IPS-18c (cell line): Measurements from ENCODE around the gene EXOC4.

Experiments used
- H3K4me3 ChIP-seq: 2 replicates; pipeline ENCODE4 v1.7.0; 2013; ENCODE audit warnings: low read depth, mild to moderate bottlenecking, low read length, moderate library complexity; ENCODE audit not compliant: insufficient read depth
- H3K9me3 ChIP-seq: one replicate; pipeline ENCODE4 v1.6.1; 2013; ENCODE audit warnings: mild to moderate bottlenecking, low read length, moderate library complexity; ENCODE audit not compliant: control insufficient read depth, insufficient read depth

Gene EXOC4

GRCh38 chr7:133582766-133583523, 330.1 kb downstream of the EXOC4 start:
- H3K4me3 ChIP-seq, result no peak overlapping the region
- H3K9me3 ChIP-seq, result no peaks in the 10 kb centered on the region

GRCh38 chr7:133583545-133584171, 330.8 kb downstream of the EXOC4 start:
- no peak overlapping the region for H3K4me3 ChIP-seq
- no peaks in the 10 kb centered on the region for H3K9me3 ChIP-seq

GRCh38 chr7:133584956-133585668, 332.2 kb downstream of the EXOC4 start:
- Histone ChIP-seq H3K4me3 (no peak overlapping the region), H3K9me3 (no peaks in the 10 kb centered on the region)

- Histone ChIP-seq H3K4me3 (no peak overlapping the region), H3K9me3 (no peaks in the 10 kb centered on the region)
These were observed 333.4 kb downstream of the EXOC4 start for GRCh38 chr7:133586253-133586652.

GRCh38 chr7:133587903-133588302, 335.0 kb downstream of the EXOC4 start:
- Histone ChIP-seq H3K9me3 (no peaks in the 10 kb centered on the region), H3K4me3 (no peak overlapping the region)

DNA sequence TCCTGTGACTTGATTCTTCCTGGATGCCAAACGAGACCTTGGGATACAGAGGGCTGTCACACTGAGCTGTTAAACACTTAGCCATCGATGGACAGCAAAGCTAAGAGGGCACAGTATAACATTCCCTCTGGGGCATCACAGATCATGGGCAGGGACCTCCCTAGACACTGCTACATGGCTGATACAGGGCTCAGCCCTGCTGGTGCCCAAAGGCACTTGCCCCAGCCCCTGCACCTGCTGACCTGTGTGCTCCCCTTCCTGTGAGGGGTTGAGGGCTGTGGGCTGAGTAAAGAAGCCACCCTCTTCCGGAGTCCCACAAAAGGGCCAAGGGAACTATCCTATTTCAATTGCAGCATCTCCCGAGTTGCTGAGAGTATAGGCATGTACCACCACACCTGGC, 337.9 kb downstream of the EXOC4 start:
- H3K4me3 ChIP-seq, result no peak overlapping the region
- no peaks in the 10 kb centered on the region for H3K9me3 ChIP-seq

- Histone ChIP-seq H3K9me3 (no peaks in the 10 kb centered on the region), H3K4me3 (no peak overlapping the region)
These were observed 338.9 kb downstream of the EXOC4 start for GRCh38 chr7:133591704-133592340.

- Histone ChIP-seq H3K9me3 (no peaks in the 10 kb centered on the region), H3K4me3 (no peak overlapping the region)
These were observed 340.7 kb downstream of the EXOC4 start for GRCh38 chr7:133593561-133593960.

DNA sequence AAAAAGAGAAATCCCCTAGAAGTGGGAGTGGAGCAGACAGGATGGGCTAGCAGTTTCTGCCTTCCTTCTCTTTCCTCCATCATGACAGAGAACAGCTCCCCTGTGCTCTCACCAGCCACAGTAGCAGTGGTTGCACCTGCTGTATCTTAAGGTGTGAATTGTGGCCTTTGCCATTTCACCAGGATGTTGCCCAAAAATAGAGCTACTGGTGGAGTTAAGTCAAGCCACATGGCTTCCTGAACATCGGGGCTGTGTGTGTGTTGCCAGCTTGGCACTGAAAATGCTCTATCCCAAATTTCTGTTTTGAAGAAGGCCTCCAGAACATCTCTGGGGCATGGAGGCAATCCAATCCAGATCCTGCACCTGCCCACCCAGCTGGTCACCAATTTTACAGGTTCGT, 348.7 kb downstream of the EXOC4 start:
- H3K4me3 ChIP-seq, result no peak overlapping the region

DNA sequence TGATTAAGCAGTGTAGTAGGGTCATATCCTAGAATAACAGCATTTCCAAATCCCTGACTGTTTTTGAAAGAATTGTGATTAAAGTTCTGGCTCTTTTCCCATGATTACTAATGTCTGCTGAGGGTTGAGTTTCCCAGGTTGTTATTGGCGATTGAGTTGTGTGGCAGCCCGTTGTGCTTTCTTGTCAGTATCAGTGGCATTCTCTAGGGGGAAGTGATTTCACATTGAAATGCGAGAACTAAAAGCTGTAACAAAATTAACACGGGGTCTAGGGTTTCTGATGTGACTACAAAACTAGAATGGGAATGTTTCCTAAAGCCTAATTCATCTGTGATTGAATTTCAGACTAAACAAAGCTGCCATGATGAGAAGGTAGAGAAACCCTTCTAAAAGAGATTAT, 349.4 kb downstream of the EXOC4 start:
- no peaks in the 10 kb centered on the region for H3K9me3 ChIP-seq

More for the DNA sequence above, 348.7 kb downstream of the EXOC4 start:
- H3K9me3 ChIP-seq, result no peaks in the 10 kb centered on the region

GRCh38 chr7:133606991-133607390, 354.1 kb downstream of the EXOC4 start:
- H3K4me3 ChIP-seq, result no peak overlapping the region
- no peaks in the 10 kb centered on the region for H3K9me3 ChIP-seq

More for the DNA sequence above, 349.4 kb downstream of the EXOC4 start:
- H3K4me3 ChIP-seq, result no peak overlapping the region

- no peaks in the 10 kb centered on the region for H3K9me3 ChIP-seq
- no peak overlapping the region for H3K4me3 ChIP-seq
These were observed 356.9 kb downstream of the EXOC4 start for GRCh38 chr7:133609806-133610205.

- Histone ChIP-seq H3K9me3 (no peaks in the 10 kb centered on the region), H3K4me3 (no peak overlapping the region)
These were observed 359.1 kb downstream of the EXOC4 start for GRCh38 chr7:133611955-133612354.

- Histone ChIP-seq H3K9me3 (no peaks in the 10 kb centered on the region), H3K4me3 (no peak overlapping the region)
These were observed 360.4 kb downstream of the EXOC4 start for GRCh38 chr7:133613250-133613790.

- H3K9me3 ChIP-seq, result no peaks in the 10 kb centered on the region
- no peak overlapping the region for H3K4me3 ChIP-seq
These were observed 361.4 kb downstream of the EXOC4 start for GRCh38 chr7:133614251-133614650.

DNA sequence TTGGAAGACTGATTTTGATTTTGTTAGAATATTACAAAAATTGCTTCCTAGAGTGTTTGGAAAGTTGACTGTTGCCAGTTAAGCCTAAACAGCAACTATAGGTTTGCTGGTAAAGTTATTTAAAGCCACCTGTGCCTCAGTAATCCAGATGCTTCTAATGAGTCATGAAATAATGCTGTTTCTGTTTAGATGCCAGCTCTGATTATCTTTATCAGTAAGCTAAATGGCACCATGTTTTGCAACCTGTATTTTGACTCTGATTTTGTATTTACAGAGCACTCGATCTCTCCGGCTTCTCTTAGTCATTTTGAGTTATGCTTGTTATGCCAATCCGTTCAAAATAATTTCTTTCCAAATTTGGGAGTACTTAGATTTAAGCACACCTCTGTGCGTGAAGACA, 366.1 kb downstream of the EXOC4 start:
- H3K9me3 ChIP-seq, result no peaks in the 10 kb centered on the region
- no peak overlapping the region for H3K4me3 ChIP-seq

GRCh38 chr7:133619491-133619890, 366.6 kb downstream of the EXOC4 start:
- Histone ChIP-seq H3K4me3 (no peak overlapping the region), H3K9me3 (no peaks in the 10 kb centered on the region)
